Endothelial cell of umbilical vein (primary cell): Measurements from ENCODE around the gene RPL38. TPM values are rescaled to one million over a fixed set of nuclear protein-coding genes. Genes with fewer than 3 reads are reported as not detected.
A peak's percentile ranks its signal among the peaks of the same experiment; 100 is the strongest.

Experiments
- BruUV-seq: library from RNA; stranded (reverse); fragments of 400-500 nt; replicated peaks from 2 replicates; lab custom pipeline; 2021; lab: Mats Ljungman, UMichigan
- CTCF ChIA-PET: fragments of 300-600, 350-600 bp; sonication (Branson Sonifier 250); formaldehyde crosslinking; loops from one replicate; lab custom pipeline; 2021; ENCODE audit warnings: antibody characterized with exemption, inconsistent platforms; lab: Charles Lee
- POLR2A ChIA-PET: fragments of 300-600, 350-600 bp; sonication (Branson Sonifier 250); formaldehyde crosslinking; loops from one replicate; lab custom pipeline; 2021; ENCODE audit warnings: antibody characterized with exemption, inconsistent platforms; lab: Charles Lee
- DNase-seq: peaks from one replicate; pipeline ENCODE4 v3.0.0-alpha.2; 2011; ENCODE audit warnings: low read depth, low spot score
- FAIRE-seq: peaks from 2 replicates; lab custom pipeline; 2011; peaks lifted over from hg19 to GRCh38; lab: Jason Lieb, UNC
- H2AFZ ChIP-seq: 2 replicates; pipeline ENCODE4 v1.6.0; 2012; ENCODE audit warnings: low read depth, low read length, control low read depth, inconsistent platforms
- H3K27ac ChIP-seq: 2 replicates; pipeline ENCODE4 v1.5.1; 2011; ENCODE audit warnings: low read depth, mild to moderate bottlenecking, control low read depth, low read length, moderate library complexity; ENCODE audit not compliant: insufficient read depth
- H3K27me3 ChIP-seq, 2 experiments: 2 replicates each; pipeline versions ENCODE4 v1.6.0 to v1.6.1; 2011; ENCODE audit warnings: low read length in 2 of 2, mixed read lengths in 1 of 2; ENCODE audit not compliant: control insufficient read depth in 2 of 2, insufficient read depth in 2 of 2
- H3K36me3 ChIP-seq, 2 experiments: 2 replicates in 1 of 2; 3 replicates in 1 of 2; pipeline ENCODE4 v1.5.1; 2011; ENCODE audit warnings: low read length in 2 of 2, mild to moderate bottlenecking in 1 of 2, moderate library complexity in 1 of 2; ENCODE audit not compliant: control insufficient read depth in 2 of 2, insufficient read depth in 2 of 2; ENCODE audit errors: extremely low read depth in 1 of 2
- H3K4me1 ChIP-seq: 3 replicates; pipeline ENCODE4 v1.5.1; 2011; ENCODE audit warnings: mild to moderate bottlenecking, low read length; ENCODE audit not compliant: control insufficient read depth, insufficient read depth; ENCODE audit errors: extremely low read depth
- H3K4me2 ChIP-seq: 2 replicates; pipeline ENCODE4 v1.6.1; 2011; ENCODE audit warnings: low read length, control low read depth, mixed read lengths; ENCODE audit not compliant: insufficient read depth
- H3K4me3 ChIP-seq, 3 experiments: fragments of 200-600 bp in 1 of 3; sonication (generic), shearing (Covaris generic) in 1 of 3; replicated peaks in 1 of 3; 2 replicates each; pipeline ENCODE4 v1.5.1; 2011 to 2016; ENCODE audit warnings: control low read depth in 3 of 3, low read length in 3 of 3, mild to moderate bottlenecking in 2 of 3, inconsistent platforms in 1 of 3, low read depth in 1 of 3, moderate library complexity in 1 of 3; ENCODE audit not compliant: insufficient read depth in 1 of 3
- H3K79me2 ChIP-seq: 2 replicates; pipeline ENCODE4 v1.6.0; 2012; ENCODE audit warnings: low read length, inconsistent platforms; ENCODE audit not compliant: control insufficient read depth, insufficient read depth
- H3K9ac ChIP-seq: replicated peaks from 2 replicates; pipeline ENCODE3; 2011; ENCODE audit warnings: low read length, control low read depth; ENCODE audit not compliant: insufficient read depth; ENCODE audit errors: extremely low read depth
- H3K9me1 ChIP-seq: replicated peaks from 3 replicates; pipeline ENCODE4 v1.6.0; 2011; ENCODE audit warnings: mild to moderate bottlenecking, low read length; ENCODE audit not compliant: control insufficient read depth, insufficient read depth; ENCODE audit errors: extremely low read depth
- H3K9me3 ChIP-seq: replicated peaks from 2 replicates; pipeline ENCODE4 v1.5.1; 2012; ENCODE audit warnings: low read length, inconsistent platforms; ENCODE audit not compliant: control insufficient read depth, insufficient read depth
- H4K20me1 ChIP-seq: replicated peaks from 2 replicates; pipeline ENCODE3; 2011; ENCODE audit warnings: mild to moderate bottlenecking, low read length; ENCODE audit not compliant: control insufficient read depth, insufficient read depth; ENCODE audit errors: extremely low read depth
- EZH2 ChIP-seq: IDR thresholded peaks from 2 replicates; pipeline ENCODE4 v1.6.1; 2012; ENCODE audit warnings: borderline replicate concordance, low read depth, mild to moderate bottlenecking, moderate library complexity, low read length, inconsistent platforms; ENCODE audit not compliant: severe bottlenecking
- FOS ChIP-seq: IDR thresholded peaks from 2 replicates; pipeline ENCODE4 v1.6.1; 2011; ENCODE audit warnings: mild to moderate bottlenecking, low read length, moderate library complexity, borderline replicate concordance; ENCODE audit not compliant: insufficient read depth
- GATA2 ChIP-seq: IDR thresholded peaks from 2 replicates; pipeline ENCODE4 v1.7.0; 2011; ENCODE audit warnings: low read depth, mild to moderate bottlenecking, moderate library complexity, mixed read lengths, low read length; ENCODE audit not compliant: insufficient read length, insufficient read depth
- JUN ChIP-seq: IDR thresholded peaks from 2 replicates; pipeline ENCODE4 v1.6.1; 2011; ENCODE audit warnings: borderline replicate concordance, low read depth; ENCODE audit not compliant: insufficient read length, insufficient read depth
- MYC ChIP-seq: IDR thresholded peaks from one replicate; pipeline ENCODE4 v1.6.1; 2011; ENCODE audit warnings: mild to moderate bottlenecking, low read depth, low read length
- POLR2A ChIP-seq: IDR thresholded peaks from 2 replicates; pipeline ENCODE4 v1.6.1; 2012; ENCODE audit warnings: low read depth, mild to moderate bottlenecking, control low read depth, low read length
- POLR2AphosphoS5 ChIP-seq: IDR thresholded peaks from 2 replicates; pipeline ENCODE4 v1.6.1; 2012; ENCODE audit warnings: low read depth, mild to moderate bottlenecking, control low read depth, low read length, moderate library complexity; ENCODE audit not compliant: insufficient read depth
- dilution Hi-C: fragments of 300-500 bp; cut with MboI; formaldehyde crosslinking; loops from one replicate; pipeline ENCODE4 v1.15.0; 2019; ENCODE audit warnings: low sequenced_read_pairs; ENCODE audit not compliant: extremely low pct_ligation_motif_present
- intact Hi-C: fragments of 100-400 bp; cut with micrococcal nuclease; formaldehyde crosslinking; loops from one replicate; pipeline ENCODE4 v1.10.0; 2022
- polyA plus RNA-seq, 4 experiments: library from polyadenylated mRNA; depleted of rRNA in 3 of 4; stranded (reverse) in 3 of 4; unstranded in 1 of 4; fragments of >200 nt; gene quantifications; 2 replicates each; pipeline versions ENCODE4 v1.2.1 to v1.2.3, GENCODE V29; 2011 to 2012; ENCODE audit warnings: missing spikeins in 1 of 4
- total RNA-seq: library from RNA; stranded (reverse); gene quantifications from 2 replicates; pipeline ENCODE4 v1.2.3, GENCODE V29; 2021
- TF ChIP-seq, protein P1 (sequence below): IDR thresholded peaks from 2 replicates; pipeline ENCODE4 v1.6.1; 2011; ENCODE audit not compliant: insufficient read depth, insufficient read length
- TF ChIP-seq, protein P2 (sequence below), 2 donors: IDR thresholded peaks; 1 replicate in 1 of 2; 2 replicates in 1 of 2; pipeline ENCODE4 v1.5.1; 2011; ENCODE audit warnings: low read length in 2 of 2, mild to moderate bottlenecking in 2 of 2, moderate library complexity in 2 of 2, control low read depth in 1 of 2, inconsistent platforms in 1 of 2, low read depth in 1 of 2; ENCODE audit not compliant: insufficient read depth in 1 of 2; ENCODE audit errors: extremely low read depth in 1 of 2

The RPL38 gene
- total and polyA plus RNA-seq, 2 donors (not counting 3 experiments of a cell fraction or from before 2014, with no cell fraction given), result 256 to 1,006 TPM

DNA sequence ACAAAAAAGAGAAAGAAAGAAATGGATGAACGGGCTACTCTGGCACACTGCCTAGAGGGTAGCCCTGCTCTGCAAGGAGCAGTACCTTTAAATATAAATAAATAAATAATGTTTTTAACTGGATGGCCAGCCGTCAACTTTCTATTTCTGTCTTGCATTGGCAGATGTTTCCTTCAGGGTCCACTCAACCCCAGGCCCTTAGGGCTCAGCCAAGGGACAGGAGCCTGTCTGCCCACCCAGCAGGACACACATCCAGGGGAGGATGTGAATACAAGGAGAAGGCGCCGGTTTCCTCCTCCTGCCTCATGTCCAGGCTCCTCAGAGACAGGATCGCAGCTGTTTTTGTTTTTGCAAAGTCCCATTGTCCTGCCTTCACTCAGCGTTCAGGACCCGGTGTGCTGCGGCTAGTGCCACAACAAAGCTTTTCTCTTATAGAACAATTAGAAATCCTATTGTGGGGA is 32.5 kb downstream of the RPL38 start:
- DNase-seq, result peak; percentile 10
- no peaks in the 10 kb centered on the region for H3K36me3 ChIP-seq
- FAIRE-seq, result no peak
- no peaks in the 10 kb centered on the region for H3K4me1 ChIP-seq
- no peak for TF ChIP-seq JUN
- TF ChIP-seq POLR2AphosphoS5, result no peak
- no peak for TF ChIP-seq EZH2
- TF ChIP-seq FOS, result no peak
- no peak for TF ChIP-seq GATA2
- TF ChIP-seq, protein P1, sequence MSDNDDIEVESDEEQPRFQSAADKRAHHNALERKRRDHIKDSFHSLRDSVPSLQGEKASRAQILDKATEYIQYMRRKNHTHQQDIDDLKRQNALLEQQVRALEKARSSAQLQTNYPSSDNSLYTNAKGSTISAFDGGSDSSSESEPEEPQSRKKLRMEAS, result no peak
- TF ChIP-seq, protein P2, sequence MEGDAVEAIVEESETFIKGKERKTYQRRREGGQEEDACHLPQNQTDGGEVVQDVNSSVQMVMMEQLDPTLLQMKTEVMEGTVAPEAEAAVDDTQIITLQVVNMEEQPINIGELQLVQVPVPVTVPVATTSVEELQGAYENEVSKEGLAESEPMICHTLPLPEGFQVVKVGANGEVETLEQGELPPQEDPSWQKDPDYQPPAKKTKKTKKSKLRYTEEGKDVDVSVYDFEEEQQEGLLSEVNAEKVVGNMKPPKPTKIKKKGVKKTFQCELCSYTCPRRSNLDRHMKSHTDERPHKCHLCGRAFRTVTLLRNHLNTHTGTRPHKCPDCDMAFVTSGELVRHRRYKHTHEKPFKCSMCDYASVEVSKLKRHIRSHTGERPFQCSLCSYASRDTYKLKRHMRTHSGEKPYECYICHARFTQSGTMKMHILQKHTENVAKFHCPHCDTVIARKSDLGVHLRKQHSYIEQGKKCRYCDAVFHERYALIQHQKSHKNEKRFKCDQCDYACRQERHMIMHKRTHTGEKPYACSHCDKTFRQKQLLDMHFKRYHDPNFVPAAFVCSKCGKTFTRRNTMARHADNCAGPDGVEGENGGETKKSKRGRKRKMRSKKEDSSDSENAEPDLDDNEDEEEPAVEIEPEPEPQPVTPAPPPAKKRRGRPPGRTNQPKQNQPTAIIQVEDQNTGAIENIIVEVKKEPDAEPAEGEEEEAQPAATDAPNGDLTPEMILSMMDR (IDR thresholded peaks at IDR 0.05; ENCODE audit: extremely low read depth in 1 of 2, insufficient read depth in 1 of 2, low read depth in 1 of 2, low read length in 2 of 2), result no peak
- no peak for TF ChIP-seq POLR2A
- no peak for TF ChIP-seq MYC
- no peaks in the 10 kb centered on the region for H3K27me3 ChIP-seq
- H3K79me2 ChIP-seq, result no peaks in the 10 kb centered on the region
- H3K9me1 ChIP-seq, result no peaks in the 10 kb centered on the region
- H3K9ac ChIP-seq, result no peak overlapping the region
- H4K20me1 ChIP-seq, result no peaks in the 10 kb centered on the region
- H3K9me3 ChIP-seq, result no peaks in the 10 kb centered on the region
- no peak overlapping the region for H3K4me3 ChIP-seq
- no peak overlapping the region for H3K27ac ChIP-seq
- intact Hi-C loops, result no loop called here
- ChIA-PET CTCF (no interaction called here), POLR2A (no interaction called here)
- BruUV-seq, result no TSS peak
- dilution Hi-C loops, result no loop called here
- no peak overlapping the region for H2AFZ ChIP-seq
- H3K4me2 ChIP-seq, result no peak overlapping the region
